NT2/D1 (cell line): ENCODE results near the gene JAKMIP3.

ENCODE experiments used
- SUZ12 ChIP-seq: IDR thresholded peaks from 2 replicates; pipeline ENCODE4 v1.6.1; 2011; ENCODE audit not compliant: insufficient read length, insufficient read depth; ENCODE audit errors: extremely low read depth
- YY1 ChIP-seq: IDR thresholded peaks from 2 replicates; pipeline ENCODE4 v1.6.1; 2011; ENCODE audit not compliant: insufficient read length, insufficient read depth
- ZNF274 ChIP-seq: IDR thresholded peaks from 2 replicates; pipeline ENCODE4 v1.6.1; 2011; ENCODE audit warnings: mild to moderate bottlenecking, low read depth, low read length

DNA sequence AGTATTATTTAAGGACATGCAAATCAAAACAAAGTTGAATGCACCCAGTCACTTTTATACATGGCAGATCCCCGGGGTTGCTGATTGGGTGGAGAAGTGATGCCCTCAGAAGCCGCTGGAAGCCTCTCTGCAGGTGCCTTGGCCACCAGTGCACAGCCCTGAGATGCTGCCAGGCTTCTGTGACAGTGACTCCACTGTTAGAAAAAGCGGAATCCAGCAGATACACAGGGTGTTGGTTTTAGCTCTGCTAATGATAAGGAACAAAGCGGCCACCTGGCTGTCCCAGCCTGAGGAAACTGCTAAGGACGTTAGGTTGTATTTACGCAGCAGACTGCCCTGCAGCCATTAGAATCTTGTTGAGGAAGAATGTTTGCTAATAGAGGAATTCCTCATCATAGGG, 47.5 kb downstream of the JAKMIP3 start:
- TF ChIP-seq YY1 = no peak
- no peak for TF ChIP-seq ZNF274
- no peak for TF ChIP-seq SUZ12
